GM21619 (cell line): ENCODE results near the gene DIO3.

ENCODE experiments used
- ATAC-seq: cut with Tn5 transposase; IDR thresholded peaks from one replicate; pipeline ENCODE4 v1.9.1; 2021; ENCODE audit not compliant: unreplicated experiment

Gene DIO3

GRCh38 chr14:101579372-101580080 lies 18.2 kb downstream of the DIO3 start:
- ATAC-seq = no peak

- ATAC-seq = no peak
Observed at GRCh38 chr14:101581806-101582205, 20.5 kb downstream of the DIO3 start.

GRCh38 chr14:101582294-101582693 lies 21.0 kb downstream of the DIO3 start:
- no peak for ATAC-seq

GRCh38 chr14:101583006-101583714 lies 21.9 kb downstream of the DIO3 start:
- ATAC-seq = no peak

- ATAC-seq = no peak
Observed at GRCh38 chr14:101583715-101584054, 22.4 kb downstream of the DIO3 start.

- no peak for ATAC-seq
Observed at GRCh38 chr14:101584055-101584859, 23.0 kb downstream of the DIO3 start.

- no peak for ATAC-seq
Observed at GRCh38 chr14:101585211-101585610, 23.9 kb downstream of the DIO3 start.

GRCh38 chr14:101586531-101587430 lies 25.5 kb downstream of the DIO3 start:
- no peak for ATAC-seq

GRCh38 chr14:101587441-101587911 lies 26.2 kb downstream of the DIO3 start:
- ATAC-seq = no peak

- no peak for ATAC-seq
Observed at GRCh38 chr14:101588286-101588975, 27.1 kb downstream of the DIO3 start.

- no peak for ATAC-seq
Observed at GRCh38 chr14:101588990-101589389, 27.7 kb downstream of the DIO3 start.

GRCh38 chr14:101589486-101590015 lies 28.3 kb downstream of the DIO3 start:
- ATAC-seq = no peak

GRCh38 chr14:101590062-101590461 lies 28.8 kb downstream of the DIO3 start:
- no peak for ATAC-seq

GRCh38 chr14:101590616-101591015 lies 29.3 kb downstream of the DIO3 start:
- no peak for ATAC-seq

GRCh38 chr14:101591121-101591520 lies 29.8 kb downstream of the DIO3 start:
- ATAC-seq = no peak

- no peak for ATAC-seq
Observed at GRCh38 chr14:101591582-101591981, 30.3 kb downstream of the DIO3 start.

GRCh38 chr14:101593411-101594238 lies 32.3 kb downstream of the DIO3 start:
- ATAC-seq = no peak

- ATAC-seq = no peak
Observed at GRCh38 chr14:101594511-101595148, 33.3 kb downstream of the DIO3 start.

GRCh38 chr14:101595349-101595748 lies 34.1 kb downstream of the DIO3 start:
- no peak for ATAC-seq
